HUES6 (cell line): ENCODE results near the gene DEPDC4.

Experiments used
- H3K27ac ChIP-seq: 2 replicates; pipeline ENCODE4 v1.7.0; 2013; ENCODE audit warnings: low read depth, mild to moderate bottlenecking, low read length, inconsistent platforms
- H3K27me3 ChIP-seq: 2 replicates; pipeline ENCODE4 v1.6.1; 2013; ENCODE audit warnings: low read length; ENCODE audit not compliant: control insufficient read depth, insufficient read depth
- H3K36me3 ChIP-seq: 2 replicates; pipeline ENCODE4 v1.6.1; 2013; ENCODE audit warnings: low read length; ENCODE audit not compliant: control insufficient read depth, insufficient read depth
- H3K4me1 ChIP-seq: 2 replicates; pipeline ENCODE4 v1.6.1; 2013; ENCODE audit warnings: low read length; ENCODE audit not compliant: control insufficient read depth, insufficient read depth
- H3K4me3 ChIP-seq: 2 replicates; pipeline ENCODE4 v1.5.1; 2013; ENCODE audit warnings: low read depth, low read length
- H3K9ac ChIP-seq: one replicate; pipeline ENCODE4 v1.6.1; 2013; ENCODE audit warnings: mild to moderate bottlenecking, low read length
- H3K9me3 ChIP-seq: 2 replicates; pipeline ENCODE4 v1.6.1; 2013; ENCODE audit warnings: low read depth, low read length; ENCODE audit not compliant: control insufficient read depth, insufficient read depth

DEPDC4 gene

GRCh38 chr12:100193085-100193484 is 73.8 kb downstream of the DEPDC4 start:
- H3K9me3 ChIP-seq: 0 out of 2 replicates have a peak, but pooled peaks cover 2% of the 10 kb centered on the region
- no peak overlapping the region for H3K9ac ChIP-seq
- no peak overlapping the region for H3K4me3 ChIP-seq
- H3K27ac ChIP-seq: no peak overlapping the region
- H3K36me3 ChIP-seq: peaks cover 24% of the 10 kb centered on the region; the same call in 1 of the 2 replicates
- no peaks in the 10 kb centered on the region for H3K4me1 ChIP-seq
- no peaks in the 10 kb centered on the region for H3K27me3 ChIP-seq
